Central memory CD8-positive, alpha-beta T cell (primary cell): ENCODE results near the gene AVP.
A peak's percentile ranks its signal among the peaks of the same experiment; 100 is the strongest.
"Not testable (repeated sequence)": the region's sequence is repeated elsewhere in the genome, so short reads cannot be mapped to it uniquely, and the experiment has no call there.

Source experiments
- ATAC-seq: fragments of 150-1000 bp; cut with Tn5 transposase; replicated peaks from 2 replicates; pipeline ENCODE4 v1.10.0; 2022; ENCODE audit warnings: mild to moderate bottlenecking, moderate FRiP score, moderate number of reproducible peaks; ENCODE audit not compliant: poor library complexity, severe bottlenecking; ENCODE audit errors: extremely low read depth
- DNase-seq, 2 donors: peaks; one replicate each; pipeline ENCODE4 v3.0.0; 2021; ENCODE audit warnings: low spot score in 2 of 2
- H3K27ac Mint-ChIP-seq: one replicate; pipeline ENCODE4 v1.8.0; 2022; ENCODE audit warnings: low read depth, mild to moderate bottlenecking, moderate library complexity, mixed read lengths
- H3K27me3 Mint-ChIP-seq: one replicate; pipeline ENCODE4 v1.8.0; 2022; ENCODE audit warnings: mixed read lengths
- H3K36me3 Mint-ChIP-seq: one replicate; pipeline ENCODE4 v1.8.0; 2022; ENCODE audit warnings: mild to moderate bottlenecking, moderate library complexity, mixed read lengths; ENCODE audit not compliant: insufficient read depth
- H3K4me1 Mint-ChIP-seq: one replicate; pipeline ENCODE4 v1.8.0; 2022; ENCODE audit warnings: mixed read lengths
- H3K4me3 Mint-ChIP-seq: one replicate; pipeline ENCODE4 v1.8.0; 2022; ENCODE audit warnings: mild to moderate bottlenecking, moderate library complexity, mixed read lengths
- H3K9me3 Mint-ChIP-seq: one replicate; pipeline ENCODE4 v1.8.0; 2022; ENCODE audit warnings: mixed read lengths

The AVP gene

GRCh38 chr20:3121955-3122610 is 37.6 kb upstream of the AVP start:
- Mint-ChIP-seq H3K36me3 (peaks cover 11% of the 10 kb centered on the region), H3K9me3 (no peaks in the 10 kb centered on the region), H3K27ac (peak overlapping the region; percentile 80), H3K27me3 (no peaks in the 10 kb centered on the region), H3K4me1 (peaks cover 24% of the 10 kb centered on the region), H3K4me3 (no peak overlapping the region)
- ATAC-seq (no peak), DNase-seq (no peak)

GRCh38 chr20:3121271-3121911 is 36.9 kb upstream of the AVP start:
- H3K4me3 Mint-ChIP-seq, result no peak overlapping the region
- peaks cover 24% of the 10 kb centered on the region for H3K4me1 Mint-ChIP-seq
- ATAC-seq (peak; percentile 58), DNase-seq (no peak)
- H3K9me3 Mint-ChIP-seq, result no peaks in the 10 kb centered on the region
- peaks cover 9% of the 10 kb centered on the region for H3K36me3 Mint-ChIP-seq
- no peaks in the 10 kb centered on the region for H3K27me3 Mint-ChIP-seq
- peak overlapping the region; percentile 60 for H3K27ac Mint-ChIP-seq

- Mint-ChIP-seq H3K4me1 (peaks cover 34% of the 10 kb centered on the region), H3K27ac (no peak overlapping the region), H3K36me3 (peaks cover 8% of the 10 kb centered on the region), H3K4me3 (no peak overlapping the region), H3K27me3 (no peaks in the 10 kb centered on the region), H3K9me3 (no peaks in the 10 kb centered on the region)
- no peak for ATAC-seq
- no peak for DNase-seq
These were observed 34.5 kb upstream of the AVP start for GRCh38 chr20:3119044-3119443.

- H3K4me1 Mint-ChIP-seq, result peaks cover 25% of the 10 kb centered on the region
- DNase-seq, H3K27me3 Mint-ChIP-seq, H3K9me3 Mint-ChIP-seq, ATAC-seq, H3K27ac Mint-ChIP-seq, H3K4me3 Mint-ChIP-seq: not testable (repeated sequence)
- peaks cover 11% of the 10 kb centered on the region for H3K36me3 Mint-ChIP-seq
These were observed 33.4 kb upstream of the AVP start for GRCh38 chr20:3117839-3118379.

GRCh38 chr20:3116341-3116740 is 31.8 kb upstream of the AVP start:
- no peaks in the 10 kb centered on the region for H3K27me3 Mint-ChIP-seq
- peaks cover 17% of the 10 kb centered on the region for H3K4me1 Mint-ChIP-seq
- no peak for DNase-seq
- H3K36me3 Mint-ChIP-seq, result peaks cover 11% of the 10 kb centered on the region
- no peak overlapping the region for H3K4me3 Mint-ChIP-seq
- ATAC-seq, result no peak
- H3K9me3 Mint-ChIP-seq, result no peaks in the 10 kb centered on the region
- no peak overlapping the region for H3K27ac Mint-ChIP-seq

- DNase-seq (no peak), ATAC-seq (no peak)
- peaks cover 11% of the 10 kb centered on the region for H3K36me3 Mint-ChIP-seq
- peaks cover 10% of the 10 kb centered on the region for H3K4me1 Mint-ChIP-seq
- H3K27me3 Mint-ChIP-seq, result no peaks in the 10 kb centered on the region
- no peaks in the 10 kb centered on the region for H3K9me3 Mint-ChIP-seq
- H3K27ac Mint-ChIP-seq, result no peak overlapping the region
- H3K4me3 Mint-ChIP-seq, result no peak overlapping the region
These were observed 30.9 kb upstream of the AVP start for GRCh38 chr20:3115190-3116107.

- DNase-seq, result no peak
- Mint-ChIP-seq H3K36me3 (peaks cover 13% of the 10 kb centered on the region), H3K27ac (peak overlapping the region; percentile 23), H3K27me3 (no peaks in the 10 kb centered on the region), H3K9me3 (no peaks in the 10 kb centered on the region), H3K4me1 (peaks cover 10% of the 10 kb centered on the region), H3K4me3 (no peak overlapping the region)
- ATAC-seq, result no peak
These were observed 27.5 kb upstream of the AVP start for GRCh38 chr20:3111995-3112394.

GRCh38 chr20:3111507-3111906 is 27.0 kb upstream of the AVP start:
- Mint-ChIP-seq H3K9me3 (no peaks in the 10 kb centered on the region), H3K27me3 (no peaks in the 10 kb centered on the region), H3K4me1 (peaks cover 10% of the 10 kb centered on the region), H3K4me3 (no peak overlapping the region), H3K36me3 (peaks cover 13% of the 10 kb centered on the region), H3K27ac (peak overlapping the region; percentile 23)
- DNase-seq, result no peak
- ATAC-seq, result no peak

GRCh38 chr20:3109350-3110302 is 25.1 kb upstream of the AVP start:
- H3K27ac Mint-ChIP-seq, result no peak overlapping the region
- no peaks in the 10 kb centered on the region for H3K4me1 Mint-ChIP-seq
- no peak for ATAC-seq
- H3K4me3 Mint-ChIP-seq, result no peak overlapping the region
- H3K27me3 Mint-ChIP-seq, result no peaks in the 10 kb centered on the region
- H3K9me3 Mint-ChIP-seq, result no peaks in the 10 kb centered on the region
- H3K36me3 Mint-ChIP-seq, result peaks cover 13% of the 10 kb centered on the region
- no peak for DNase-seq

- DNase-seq (no peak), ATAC-seq (no peak)
- Mint-ChIP-seq H3K27me3 (no peaks in the 10 kb centered on the region), H3K4me1 (peaks cover 8% of the 10 kb centered on the region), H3K27ac (no peak overlapping the region), H3K4me3 (no peak overlapping the region), H3K9me3 (no peaks in the 10 kb centered on the region), H3K36me3 (peaks cover 9% of the 10 kb centered on the region)
These were observed 23.0 kb upstream of the AVP start for GRCh38 chr20:3107464-3108025.

GRCh38 chr20:3106658-3107463 is 22.3 kb upstream of the AVP start:
- ATAC-seq (no peak), DNase-seq (no peak)
- no peaks in the 10 kb centered on the region for H3K9me3 Mint-ChIP-seq
- peaks cover 9% of the 10 kb centered on the region for H3K36me3 Mint-ChIP-seq
- no peaks in the 10 kb centered on the region for H3K27me3 Mint-ChIP-seq
- H3K4me1 Mint-ChIP-seq, result peaks cover 14% of the 10 kb centered on the region
- no peak overlapping the region for H3K27ac Mint-ChIP-seq
- no peak overlapping the region for H3K4me3 Mint-ChIP-seq
